ENCODE results near the gene PABPN1.

Gene PABPN1

GRCh38 chr14:23359167-23359626 is 37.9 kb downstream of the PABPN1 start:
- no peak for DNase-seq

- no peak for DNase-seq
These were observed 38.6 kb downstream of the PABPN1 start for GRCh38 chr14:23359722-23360447.

DNA sequence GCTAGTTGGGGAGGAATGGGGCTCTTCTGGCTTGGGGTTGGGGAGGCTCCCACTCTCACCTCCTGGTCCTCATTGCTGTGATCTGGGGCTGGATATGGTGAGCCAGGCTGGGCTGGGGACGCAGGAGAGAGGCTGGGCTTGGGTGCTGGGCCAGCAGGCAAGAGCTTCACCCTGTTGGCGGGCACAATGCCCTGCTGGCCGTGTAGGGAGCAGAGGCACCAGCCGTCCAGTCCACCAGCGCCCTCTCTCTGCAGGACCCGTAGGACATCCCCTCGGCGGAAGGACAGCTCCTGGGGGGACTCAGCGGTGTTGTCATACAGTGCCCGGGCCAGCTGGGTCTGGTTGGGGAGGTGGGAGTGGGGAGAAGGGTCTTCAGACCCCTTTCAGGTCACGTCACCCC is 39.2 kb downstream of the PABPN1 start:
- no peak for DNase-seq

DNA sequence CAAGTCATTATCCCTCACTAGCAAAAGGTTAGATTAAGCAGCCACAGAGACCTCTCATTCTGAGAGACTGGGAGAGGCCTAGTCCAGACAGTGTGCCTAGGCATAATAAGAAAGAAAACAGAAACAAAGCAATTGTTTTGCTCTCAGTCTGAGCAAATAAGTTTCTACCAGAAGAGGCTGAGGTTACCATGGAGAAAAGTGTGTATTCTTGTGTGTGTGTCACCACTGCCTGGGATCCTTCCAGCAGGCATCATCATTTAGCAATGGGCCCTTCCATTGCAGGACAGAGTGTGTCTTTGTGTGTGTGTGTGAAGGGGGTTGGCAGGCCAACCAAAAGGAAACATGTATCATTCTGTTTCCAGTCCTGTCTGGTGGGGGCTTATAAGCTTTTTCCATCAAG is 40.1 kb downstream of the PABPN1 start:
- no peak for DNase-seq

- DNase-seq, result no peak
These were observed 40.5 kb downstream of the PABPN1 start for GRCh38 chr14:23361763-23362162.

GRCh38 chr14:23362200-23362599 is 40.9 kb downstream of the PABPN1 start:
- no peak for DNase-seq

DNA sequence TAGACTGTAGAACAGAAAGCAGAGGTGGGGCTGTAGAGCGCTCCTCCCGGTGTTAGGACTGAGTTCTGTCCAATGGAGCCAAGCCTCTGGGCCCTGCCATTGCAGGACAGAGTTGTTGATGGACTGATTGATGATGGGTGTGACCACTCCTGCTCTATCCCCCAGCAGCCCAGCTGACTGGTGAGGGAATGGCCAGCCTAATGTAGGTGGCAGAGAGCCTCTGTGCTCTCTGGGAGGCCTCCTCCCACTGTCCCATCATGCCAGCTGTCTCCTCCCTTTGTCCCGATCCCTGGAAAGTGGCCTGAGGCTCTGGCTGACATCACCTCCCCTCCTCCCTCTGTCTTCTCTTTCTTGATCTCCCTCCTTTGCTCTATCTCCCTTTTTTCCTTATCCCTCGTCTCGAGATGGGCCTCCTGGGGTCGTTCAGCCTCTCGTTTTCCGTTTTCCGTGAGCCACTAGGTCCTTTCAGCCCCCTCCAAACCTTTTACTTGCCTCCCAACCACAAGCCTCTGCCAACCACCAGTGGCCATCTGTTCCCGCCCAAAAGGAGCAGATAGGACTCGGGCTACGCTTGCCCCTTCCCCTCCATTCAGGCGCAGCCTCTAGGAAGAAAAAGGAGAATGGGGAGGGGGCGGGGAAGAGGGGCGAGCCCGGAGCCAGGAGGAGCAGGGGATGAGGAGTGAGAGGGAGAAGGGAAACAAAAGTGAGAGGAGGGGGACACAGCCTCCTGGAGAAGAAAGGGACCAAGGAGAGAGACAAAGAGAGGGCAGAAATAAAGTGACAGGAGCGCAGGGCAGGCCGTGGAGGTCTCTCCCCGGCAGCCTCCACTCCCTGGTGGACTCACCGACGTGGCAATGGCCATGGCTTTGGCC is 43.1 kb downstream of the PABPN1 start:
- DNase-seq, result no peak

- DNase-seq, result no peak
These were observed 43.9 kb downstream of the PABPN1 start, which contains the start of gene EFS for GRCh38 chr14:23365036-23365731. Gene EFS, minus strand, starts transcription at chr14:23365172. Its CDS starts 147 bp downstream, at chr14:23365025.

DNA sequence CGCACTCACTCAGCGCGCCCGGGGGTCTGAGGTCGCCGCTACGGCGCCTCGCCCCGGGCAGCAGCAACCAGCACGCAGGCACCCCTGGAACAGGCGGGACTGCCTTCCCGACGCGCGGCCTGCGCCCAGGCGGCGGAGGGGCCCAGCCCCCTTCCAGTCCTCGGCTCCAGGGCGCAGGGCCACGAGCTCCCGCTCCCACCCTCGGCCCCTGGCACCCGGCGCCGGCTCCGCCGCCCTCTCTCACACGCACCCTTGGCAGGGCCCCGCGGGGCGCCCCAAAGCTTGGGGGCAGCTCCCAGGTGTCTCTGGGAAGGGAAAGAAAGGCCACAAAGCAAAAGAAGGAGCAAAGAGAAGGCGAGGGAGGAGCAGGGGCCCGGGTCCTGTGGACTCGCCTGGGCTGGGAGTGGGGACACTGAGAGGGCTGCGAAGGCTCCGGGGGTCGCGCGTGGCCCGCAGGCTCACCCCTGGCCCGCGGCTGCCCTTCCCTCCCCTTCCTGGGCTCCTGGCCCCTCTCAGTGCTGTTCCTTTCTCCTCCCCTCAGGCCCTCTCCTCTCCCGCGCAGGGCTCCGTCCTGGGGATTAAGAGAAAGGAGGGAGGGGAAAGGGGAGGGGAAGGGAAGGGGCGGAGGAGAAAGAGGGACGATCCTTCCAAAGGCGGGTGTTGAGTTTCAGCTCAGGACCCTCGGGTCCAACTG is 44.6 kb downstream of the PABPN1 start:
- DNase-seq, result no peak

GRCh38 chr14:23366426-23366921 is 45.2 kb downstream of the PABPN1 start:
- no peak for DNase-seq

- DNase-seq, result no peak
These were observed 49.0 kb downstream of the PABPN1 start for GRCh38 chr14:23370221-23370620.

DNA sequence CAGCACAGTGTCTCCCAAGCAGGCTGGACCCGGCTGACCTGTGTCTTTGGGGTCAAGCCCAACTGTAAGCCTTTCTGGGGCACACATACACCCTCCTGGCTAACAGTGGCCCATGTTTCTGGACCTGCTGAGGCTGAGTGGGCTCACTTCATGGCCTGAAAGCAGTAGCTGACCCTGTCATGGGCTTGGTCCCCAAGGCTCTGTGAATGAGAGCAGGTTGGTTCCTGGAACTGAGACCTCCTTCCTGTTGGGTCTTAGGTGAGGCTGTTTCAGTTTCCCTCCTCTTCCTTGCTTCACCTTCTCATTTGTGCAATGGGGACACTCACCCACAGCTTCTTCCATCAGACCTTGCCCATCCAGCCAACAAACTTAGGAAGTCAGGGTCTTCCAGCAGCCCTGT is 50.6 kb downstream of the PABPN1 start:
- no peak for DNase-seq

- no peak for DNase-seq
These were observed 51.3 kb downstream of the PABPN1 start, which contains the start of gene IL25 for GRCh38 chr14:23372509-23372908. Gene IL25, plus strand, starts transcription at chr14:23372809.

DNA sequence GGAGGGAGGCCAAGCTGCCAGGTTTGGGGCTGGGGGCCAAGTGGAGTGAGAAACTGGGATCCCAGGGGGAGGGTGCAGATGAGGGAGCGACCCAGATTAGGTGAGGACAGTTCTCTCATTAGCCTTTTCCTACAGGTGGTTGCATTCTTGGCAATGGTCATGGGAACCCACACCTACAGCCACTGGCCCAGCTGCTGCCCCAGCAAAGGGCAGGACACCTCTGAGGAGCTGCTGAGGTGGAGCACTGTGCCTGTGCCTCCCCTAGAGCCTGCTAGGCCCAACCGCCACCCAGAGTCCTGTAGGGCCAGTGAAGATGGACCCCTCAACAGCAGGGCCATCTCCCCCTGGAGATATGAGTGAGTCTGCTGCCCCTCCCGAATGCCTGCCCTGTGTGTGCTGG is 51.8 kb downstream of the PABPN1 start:
- DNase-seq, result no peak

Data from stimulated activated CD4-positive, alpha-beta T cell treated with anti-CD3 and anti-CD28 coated beads, Interleukin-4, amount 100 ng/mL, for 24 hours (primary cell).